Activated CD8-positive, alpha-beta T cell treated with anti-CD3 and anti-CD28 coated beads, Interleukin-2, amount 10 ng/mL, durations not matched to agents 7 days and 5 days (primary cell): ENCODE measurements around the gene ANP32A. TPM values are rescaled to one million over a fixed set of nuclear protein-coding genes. Genes with fewer than 3 reads are reported as not detected.

Experiments
- ATAC-seq: fragments of 150-1000 bp; cut with Tn5 transposase; one replicate; pipeline ENCODE4 v1.10.0; 2021; ENCODE audit warnings: moderate library complexity
- CTCF ChIA-PET: fragments of 350-600 bp; sonication (Branson Sonifier 250); formaldehyde crosslinking; loops from one replicate; lab custom pipeline; 2021; ENCODE audit warnings: antibody characterized with exemption; lab: Charles Lee
- POLR2A ChIA-PET: fragments of 350-600 bp; sonication (Branson Sonifier 250); formaldehyde crosslinking; loops from one replicate; lab custom pipeline; 2021; ENCODE audit warnings: antibody characterized with exemption; lab: Charles Lee
- DNase-seq: peaks from one replicate; pipeline ENCODE4 v3.0.0-alpha.2; 2020
- H3K27ac Mint-ChIP-seq: one replicate; pipeline ENCODE4 v1.8.0; 2021; ENCODE audit warnings: mild to moderate bottlenecking, mixed read lengths
- H3K27me3 Mint-ChIP-seq: one replicate; pipeline ENCODE4 v1.8.0; 2021; ENCODE audit warnings: low read depth, mixed read lengths
- H3K36me3 Mint-ChIP-seq: one replicate; pipeline ENCODE4 v1.8.0; 2021; ENCODE audit warnings: low read depth, mixed read lengths
- H3K4me1 Mint-ChIP-seq: one replicate; pipeline ENCODE4 v1.8.0; 2021; ENCODE audit warnings: low read depth, mixed read lengths
- H3K4me3 Mint-ChIP-seq: one replicate; pipeline ENCODE4 v1.8.0; 2021; ENCODE audit warnings: mild to moderate bottlenecking, mixed read lengths
- H3K9me3 Mint-ChIP-seq: one replicate; pipeline ENCODE4 v1.8.0; 2022; ENCODE audit warnings: mixed read lengths; ENCODE audit not compliant: insufficient read depth
- total RNA-seq, 2 experiments: library from RNA; stranded (reverse); gene quantifications; one replicate each; pipeline ENCODE4 v1.2.3, GENCODE V29; 2021

Gene ANP32A
- total RNA-seq, 2 experiments from 2014 or later: 227 TPM

- Mint-ChIP-seq H3K9me3 (no peaks in the 10 kb centered on the region), H3K36me3 (peaks cover 70% of the 10 kb centered on the region), H3K27ac (peak overlapping the region; percentile 75), H3K4me1 (peaks cover 51% of the 10 kb centered on the region), H3K27me3 (no peaks in the 10 kb centered on the region), H3K4me3 (no peak overlapping the region)
- DNase-seq (no peak), ATAC-seq (no peak)
- ChIA-PET POLR2A (interaction anchor here (1.0 kb wide), 1 partner anchor 34 kb away, joined by 5 read pairs; no protein-coding TSS in a partner anchor), CTCF (interaction anchor here (0.6 to 6.4 kb wide), 10 partner anchors 12 to 109 kb away, joined by 3 to 75 read pairs (median 15); no protein-coding TSS in a partner anchor)
Observed at GRCh38 chr15:68782589-68783161, 38.0 kb downstream of the ANP32A start.

GRCh38 chr15:68781766-68782588 lies 38.7 kb downstream of the ANP32A start:
- peaks cover 51% of the 10 kb centered on the region for H3K4me1 Mint-ChIP-seq
- H3K27me3 Mint-ChIP-seq: no peaks in the 10 kb centered on the region
- ChIA-PET CTCF (interaction anchor here (0.6 to 6.4 kb wide), 7 partner anchors 11 to 108 kb away, joined by 3 to 75 read pairs (median 4); no protein-coding TSS in a partner anchor), POLR2A (interaction anchor here (1.0 kb wide), 1 partner anchor 35 kb away, joined by 5 read pairs; no protein-coding TSS in a partner anchor)
- DNase-seq (peak; percentile 62), ATAC-seq (peak; percentile 36)
- peak overlapping the region; percentile 47 for H3K4me3 Mint-ChIP-seq
- H3K36me3 Mint-ChIP-seq: peaks cover 75% of the 10 kb centered on the region
- no peaks in the 10 kb centered on the region for H3K9me3 Mint-ChIP-seq
- peak overlapping the region; percentile 75 for H3K27ac Mint-ChIP-seq

- H3K27ac Mint-ChIP-seq: peak overlapping the region; percentile 31
- ChIA-PET CTCF (interaction anchor here (1.1 to 6.4 kb wide), 5 partner anchors 10 to 95 kb away, joined by 3 to 75 read pairs (median 33); no protein-coding TSS in a partner anchor), POLR2A (no interaction called here)
- H3K4me3 Mint-ChIP-seq: no peak overlapping the region
- H3K36me3 Mint-ChIP-seq: peaks cover 71% of the 10 kb centered on the region
- H3K4me1 Mint-ChIP-seq: peaks cover 45% of the 10 kb centered on the region
- DNase-seq (no peak), ATAC-seq (no peak)
- H3K9me3 Mint-ChIP-seq: no peaks in the 10 kb centered on the region
- no peaks in the 10 kb centered on the region for H3K27me3 Mint-ChIP-seq
Observed at GRCh38 chr15:68781217-68781616, 39.5 kb downstream of the ANP32A start.

GRCh38 chr15:68778876-68779275 lies 41.8 kb downstream of the ANP32A start:
- H3K27me3 Mint-ChIP-seq: no peaks in the 10 kb centered on the region
- no peaks in the 10 kb centered on the region for H3K9me3 Mint-ChIP-seq
- no peak for DNase-seq
- no peak overlapping the region for H3K4me3 Mint-ChIP-seq
- no peak for ATAC-seq
- H3K27ac Mint-ChIP-seq: no peak overlapping the region
- ChIA-PET CTCF (interaction anchor here (1.2 to 5.0 kb wide), 2 partner anchors 50 to 97 kb away, joined by 9 to 33 read pairs; no protein-coding TSS in a partner anchor), POLR2A (no interaction called here)
- H3K36me3 Mint-ChIP-seq: peaks cover 57% of the 10 kb centered on the region
- H3K4me1 Mint-ChIP-seq: peaks cover 27% of the 10 kb centered on the region

- Mint-ChIP-seq H3K9me3 (no peaks in the 10 kb centered on the region), H3K36me3 (peaks cover 36% of the 10 kb centered on the region), H3K27me3 (peaks cover 2% of the 10 kb centered on the region), H3K4me3 (no peak overlapping the region), H3K27ac (peak overlapping the region; percentile 43), H3K4me1 (peaks cover 6% of the 10 kb centered on the region)
- POLR2A ChIA-PET: no interaction called here
- ATAC-seq: no peak
- CTCF ChIA-PET: interaction anchor here (1.0 kb wide), 2 partner anchors 52 kb away, joined by 3 to 5 read pairs; no protein-coding TSS in a partner anchor
- DNase-seq: no peak
Observed at GRCh38 chr15:68776477-68777270, 44.0 kb downstream of the ANP32A start.

GRCh38 chr15:68775671-68776476 lies 44.8 kb downstream of the ANP32A start:
- ChIA-PET POLR2A (interaction anchor here (0.7 kb wide), 1 partner anchor 58 kb away, joined by 3 read pairs; no protein-coding TSS in a partner anchor), CTCF (interaction anchor here (1.0 kb wide), 1 partner anchor 53 kb away, joined by 3 read pairs; no protein-coding TSS in a partner anchor)
- DNase-seq (no peak), ATAC-seq (no peak)
- H3K27ac Mint-ChIP-seq: no peak overlapping the region
- peaks cover 2% of the 10 kb centered on the region for H3K27me3 Mint-ChIP-seq
- H3K4me3 Mint-ChIP-seq: no peak overlapping the region
- H3K4me1 Mint-ChIP-seq: no peaks in the 10 kb centered on the region
- H3K36me3 Mint-ChIP-seq: peaks cover 33% of the 10 kb centered on the region
- no peaks in the 10 kb centered on the region for H3K9me3 Mint-ChIP-seq

GRCh38 chr15:68775236-68775577 lies 45.5 kb downstream of the ANP32A start:
- Mint-ChIP-seq H3K27ac (no peak overlapping the region), H3K4me3 (no peak overlapping the region), H3K4me1 (no peaks in the 10 kb centered on the region), H3K36me3 (peaks cover 31% of the 10 kb centered on the region), H3K27me3 (peaks cover 2% of the 10 kb centered on the region), H3K9me3 (no peaks in the 10 kb centered on the region)
- CTCF ChIA-PET: interaction anchor here (1.0 kb wide), 1 partner anchor 54 kb away, joined by 3 read pairs; no protein-coding TSS in a partner anchor
- DNase-seq (no peak), ATAC-seq (no peak)
- POLR2A ChIA-PET: no interaction called here

GRCh38 chr15:68774521-68775235 lies 46.0 kb downstream of the ANP32A start:
- DNase-seq: no peak
- POLR2A ChIA-PET: no interaction called here
- H3K27me3 Mint-ChIP-seq: peaks cover 2% of the 10 kb centered on the region
- no peak overlapping the region for H3K27ac Mint-ChIP-seq
- no peak for ATAC-seq
- H3K4me1 Mint-ChIP-seq: no peaks in the 10 kb centered on the region
- no peaks in the 10 kb centered on the region for H3K9me3 Mint-ChIP-seq
- no peak overlapping the region for H3K4me3 Mint-ChIP-seq
- H3K36me3 Mint-ChIP-seq: peaks cover 27% of the 10 kb centered on the region
- CTCF ChIA-PET: no interaction called here

- DNase-seq (no peak), ATAC-seq (no peak)
- Mint-ChIP-seq H3K4me3 (no peak overlapping the region), H3K27ac (no peak overlapping the region), H3K4me1 (no peaks in the 10 kb centered on the region), H3K9me3 (no peaks in the 10 kb centered on the region), H3K36me3 (peaks cover 22% of the 10 kb centered on the region), H3K27me3 (peaks cover 6% of the 10 kb centered on the region)
- CTCF ChIA-PET: no interaction called here
- POLR2A ChIA-PET: no interaction called here
Observed at GRCh38 chr15:68774120-68774519, 46.6 kb downstream of the ANP32A start.

GRCh38 chr15:68773036-68773435 lies 47.7 kb downstream of the ANP32A start:
- ChIA-PET CTCF (interaction anchor here (1.1 kb wide), 1 partner anchor 11 kb away, joined by 4 read pairs; no protein-coding TSS in a partner anchor), POLR2A (no interaction called here)
- Mint-ChIP-seq H3K4me3 (no peak overlapping the region), H3K9me3 (no peaks in the 10 kb centered on the region), H3K27me3 (peaks cover 9% of the 10 kb centered on the region), H3K36me3 (peaks cover 15% of the 10 kb centered on the region), H3K27ac (no peak overlapping the region), H3K4me1 (no peaks in the 10 kb centered on the region)
- DNase-seq (no peak), ATAC-seq (no peak)
